ENCODE measurements around the gene OR8J3. TPM values are rescaled to one million over a fixed set of nuclear protein-coding genes. Genes with fewer than 3 reads are reported as not detected.

Gene OR8J3, protein sequence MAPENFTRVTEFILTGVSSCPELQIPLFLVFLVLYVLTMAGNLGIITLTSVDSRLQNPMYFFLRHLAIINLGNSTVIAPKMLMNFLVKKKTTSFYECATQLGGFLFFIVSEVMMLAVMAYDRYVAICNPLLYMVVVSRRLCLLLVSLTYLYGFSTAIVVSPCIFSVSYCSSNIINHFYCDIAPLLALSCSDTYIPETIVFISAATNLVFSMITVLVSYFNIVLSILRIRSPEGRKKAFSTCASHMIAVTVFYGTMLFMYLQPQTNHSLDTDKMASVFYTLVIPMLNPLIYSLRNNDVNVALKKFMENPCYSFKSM
- total RNA-seq: not detected

DNA sequence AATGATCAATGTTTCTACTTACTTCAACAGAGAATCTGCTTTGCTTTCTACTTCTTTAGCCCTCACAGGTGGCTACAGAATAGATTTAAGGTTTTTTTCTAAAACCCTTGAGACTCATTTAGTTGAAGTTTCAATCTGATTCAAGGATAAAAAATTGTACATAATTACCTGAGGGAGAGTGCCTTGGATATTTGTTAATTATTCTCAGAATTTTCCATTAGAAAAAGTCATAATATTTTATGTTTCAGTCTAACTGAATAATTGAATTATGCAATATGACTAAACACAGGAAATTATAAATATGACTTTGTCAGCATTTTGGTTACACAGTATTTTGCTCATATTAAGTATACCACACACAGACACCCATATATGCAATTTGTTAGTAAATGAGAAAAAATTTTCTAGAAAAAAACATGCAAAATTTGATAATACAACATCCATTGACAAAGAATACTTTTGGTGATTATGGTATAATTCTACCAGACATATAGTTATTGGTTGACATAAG, at the start of gene OR8J3:
Gene OR8J3, minus strand, starts transcription at position 51 of the 511 bp plus-strand sequence. CDS start 2,483 bp downstream, outside the sequence.
- H3K4me3 ChIP-seq: no peak within 1 kb of the TSS
- H3K27me3 ChIP-seq: no peaks in the 10 kb centered on the region
- no peaks in the 10 kb centered on the region for H3K9me3 ChIP-seq
- H3K27ac ChIP-seq: no peak within 1 kb of the TSS
- TF ChIP-seq, protein P1, sequence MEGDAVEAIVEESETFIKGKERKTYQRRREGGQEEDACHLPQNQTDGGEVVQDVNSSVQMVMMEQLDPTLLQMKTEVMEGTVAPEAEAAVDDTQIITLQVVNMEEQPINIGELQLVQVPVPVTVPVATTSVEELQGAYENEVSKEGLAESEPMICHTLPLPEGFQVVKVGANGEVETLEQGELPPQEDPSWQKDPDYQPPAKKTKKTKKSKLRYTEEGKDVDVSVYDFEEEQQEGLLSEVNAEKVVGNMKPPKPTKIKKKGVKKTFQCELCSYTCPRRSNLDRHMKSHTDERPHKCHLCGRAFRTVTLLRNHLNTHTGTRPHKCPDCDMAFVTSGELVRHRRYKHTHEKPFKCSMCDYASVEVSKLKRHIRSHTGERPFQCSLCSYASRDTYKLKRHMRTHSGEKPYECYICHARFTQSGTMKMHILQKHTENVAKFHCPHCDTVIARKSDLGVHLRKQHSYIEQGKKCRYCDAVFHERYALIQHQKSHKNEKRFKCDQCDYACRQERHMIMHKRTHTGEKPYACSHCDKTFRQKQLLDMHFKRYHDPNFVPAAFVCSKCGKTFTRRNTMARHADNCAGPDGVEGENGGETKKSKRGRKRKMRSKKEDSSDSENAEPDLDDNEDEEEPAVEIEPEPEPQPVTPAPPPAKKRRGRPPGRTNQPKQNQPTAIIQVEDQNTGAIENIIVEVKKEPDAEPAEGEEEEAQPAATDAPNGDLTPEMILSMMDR (IDR thresholded peaks at IDR 0.05): no peak
- TF ChIP-seq POLR2AphosphoS5 (IDR thresholded peaks at IDR 0.05; ENCODE audit: insufficient read depth in 1 of 2, low read depth in 1 of 2) (no peak), POLR2A (IDR thresholded peaks at IDR 0.05) (no peak)
- H3K36me3 ChIP-seq: no peaks in the 10 kb centered on the region
- no peak for DNase-seq (ENCODE audit: extremely low spot score in 2 of 2)
- H3K4me1 ChIP-seq: no peaks in the 10 kb centered on the region
- intact Hi-C loops (cut with DNase I): no loop called here

DNA sequence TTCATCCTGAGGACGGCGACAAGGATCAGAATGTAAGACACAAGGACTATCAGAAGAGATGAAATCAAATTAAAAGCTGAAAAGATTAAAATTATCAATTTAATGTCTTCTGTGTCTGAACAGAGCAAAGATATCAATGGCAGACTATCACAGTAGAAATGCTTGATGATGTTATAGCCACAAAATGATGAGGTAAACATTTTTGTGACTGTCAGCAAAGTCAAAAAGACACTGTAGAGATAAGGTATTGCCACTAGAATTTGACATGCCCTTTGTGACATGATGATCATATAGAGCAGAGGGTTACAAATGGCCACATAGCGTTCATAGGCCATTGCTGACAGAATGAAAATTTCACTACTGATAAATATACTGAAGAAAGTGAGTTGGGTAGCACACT, 48.6 kb upstream of the OR8J3 start:
- H3K27ac ChIP-seq: no peak overlapping the region
- no peaks in the 10 kb centered on the region for H3K36me3 ChIP-seq
- no peak for DNase-seq (ENCODE audit: extremely low spot score in 2 of 2)
- no peaks in the 10 kb centered on the region for H3K4me1 ChIP-seq
- H3K9me3 ChIP-seq: no peaks in the 10 kb centered on the region
- H3K27me3 ChIP-seq: no peaks in the 10 kb centered on the region
- no peak overlapping the region for H3K4me3 ChIP-seq
- TF ChIP-seq, protein P1 (IDR thresholded peaks at IDR 0.05): no peak
- TF ChIP-seq POLR2A (IDR thresholded peaks at IDR 0.05) (no peak), POLR2AphosphoS5 (IDR thresholded peaks at IDR 0.05; ENCODE audit: insufficient read depth in 1 of 2, low read depth in 1 of 2) (no peak)
- intact Hi-C loops (cut with DNase I): no loop called here

DNA sequence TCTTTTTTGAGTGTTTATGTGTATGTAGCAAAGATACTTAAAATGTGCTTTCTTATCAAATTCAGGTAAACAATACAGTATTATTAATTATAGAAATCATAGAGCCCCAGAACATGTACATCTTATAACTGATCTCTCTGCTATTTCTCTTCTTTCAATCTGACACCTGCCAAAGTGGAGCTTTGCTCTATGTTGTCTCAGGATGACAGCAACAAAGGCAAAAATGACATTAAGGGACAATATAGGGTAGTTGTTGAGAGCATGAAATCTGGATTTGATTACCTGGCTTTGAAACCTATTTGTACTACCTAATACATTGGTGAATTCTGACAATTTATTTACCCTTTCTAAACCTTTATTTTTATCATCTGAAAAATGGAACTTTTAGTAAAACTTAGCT, 43.5 kb upstream of the OR8J3 start:
- Histone ChIP-seq H3K27me3 (no peaks in the 10 kb centered on the region), H3K4me1 (no peaks in the 10 kb centered on the region), H3K36me3 (no peaks in the 10 kb centered on the region), H3K27ac (no peak overlapping the region), H3K9me3 (no peaks in the 10 kb centered on the region), H3K4me3 (no peak overlapping the region)
- intact Hi-C loops (cut with DNase I): no loop called here
- TF ChIP-seq, protein P1 (IDR thresholded peaks at IDR 0.05): no peak
- TF ChIP-seq POLR2AphosphoS5 (IDR thresholded peaks at IDR 0.05; ENCODE audit: insufficient read depth in 1 of 2, low read depth in 1 of 2) (no peak), POLR2A (IDR thresholded peaks at IDR 0.05) (no peak)
- no peak for DNase-seq (ENCODE audit: extremely low spot score in 2 of 2)

DNA sequence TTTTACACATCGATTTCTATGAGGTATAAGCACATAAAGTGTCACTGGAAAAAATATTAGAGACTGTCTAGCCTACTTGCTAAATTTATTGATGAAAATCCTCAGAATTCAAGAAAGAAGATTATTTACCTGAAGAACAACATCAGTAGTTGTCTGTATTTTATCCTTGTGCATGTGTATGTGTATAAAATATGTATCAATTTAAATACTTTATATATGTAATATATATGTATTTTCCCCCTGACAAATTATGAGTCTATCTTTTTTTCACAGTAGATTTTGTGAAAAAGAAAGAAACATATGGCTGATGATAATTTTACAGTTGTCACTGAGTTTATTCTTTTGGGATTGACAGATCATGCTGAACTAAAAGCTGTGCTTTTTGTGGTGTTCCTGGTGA, 36.3 kb upstream of the OR8J3 start, which contains the start of gene OR5J2:
Gene OR5J2, plus strand, starts transcription at position 301 of the 400 bp plus-strand sequence. Its CDS starts 0 bp downstream, at position 301.
- no peaks in the 10 kb centered on the region for H3K36me3 ChIP-seq
- no peaks in the 10 kb centered on the region for H3K27me3 ChIP-seq
- H3K27ac ChIP-seq: no peak within 1 kb of the TSS
- intact Hi-C loops (cut with DNase I): no loop called here
- H3K4me3 ChIP-seq: no peak within 1 kb of the TSS
- no peak for TF ChIP-seq POLR2A (IDR thresholded peaks at IDR 0.05)
- TF ChIP-seq, protein P1 (IDR thresholded peaks at IDR 0.05): no peak
- no peak for TF ChIP-seq POLR2AphosphoS5 (IDR thresholded peaks at IDR 0.05; ENCODE audit: insufficient read depth in 1 of 2, low read depth in 1 of 2)
- DNase-seq (ENCODE audit: extremely low spot score in 2 of 2): no peak
- H3K9me3 ChIP-seq: no peaks in the 10 kb centered on the region
- H3K4me1 ChIP-seq: no peaks in the 10 kb centered on the region

DNA sequence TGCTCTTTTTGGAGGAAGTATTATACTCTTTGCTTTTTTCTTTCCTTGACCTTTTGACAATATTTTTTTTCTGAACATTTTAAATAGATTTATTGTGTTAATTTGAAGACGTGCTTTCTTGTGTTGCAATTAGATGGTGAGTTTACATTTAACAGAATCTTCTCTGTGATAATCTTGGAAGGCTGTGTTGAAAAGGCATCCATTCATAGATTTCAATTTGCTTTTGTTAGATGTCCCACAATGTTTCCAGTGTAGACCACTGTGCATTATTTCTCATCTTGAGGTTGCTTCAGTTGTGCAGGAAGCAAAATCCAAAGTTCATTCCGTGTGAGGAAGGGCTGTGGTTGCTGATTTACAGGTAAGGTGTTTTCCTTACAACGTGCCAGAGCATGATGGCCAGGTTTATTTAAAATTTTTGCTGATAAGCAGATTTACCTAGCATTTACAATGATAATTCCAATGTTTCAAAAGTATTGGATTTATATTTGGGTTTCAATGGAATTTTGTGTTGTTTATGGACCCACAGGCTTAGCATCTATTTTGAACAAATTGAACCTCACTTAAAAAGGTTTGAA, 32.3 kb upstream of the OR8J3 start:
- H3K27ac ChIP-seq: no peak overlapping the region
- intact Hi-C loops (cut with DNase I): no loop called here
- no peak overlapping the region for H3K4me3 ChIP-seq
- H3K27me3 ChIP-seq: no peaks in the 10 kb centered on the region
- TF ChIP-seq POLR2AphosphoS5 (IDR thresholded peaks at IDR 0.05; ENCODE audit: insufficient read depth in 1 of 2, low read depth in 1 of 2): no peak
- TF ChIP-seq, protein P1 (IDR thresholded peaks at IDR 0.05): no peak
- TF ChIP-seq POLR2A (IDR thresholded peaks at IDR 0.05): no peak
- no peaks in the 10 kb centered on the region for H3K9me3 ChIP-seq
- no peaks in the 10 kb centered on the region for H3K36me3 ChIP-seq
- no peak for DNase-seq (ENCODE audit: extremely low spot score in 2 of 2)
- H3K4me1 ChIP-seq: no peaks in the 10 kb centered on the region
